ENCODE measurements around the gene DNAJC21. TPM values are rescaled to one million over a fixed set of nuclear protein-coding genes. Genes with fewer than 3 reads are reported as not detected.
"Not testable (repeated sequence)": the region's sequence is repeated elsewhere in the genome, so short reads cannot be mapped to it uniquely, and the experiment has no call there.

Gene DNAJC21
- total RNA-seq, 3 donors from 2014 or later = 56.3 to 64.0 (median 61.7) TPM

GRCh38 chr5:34913072-34913471 lies 16.3 kb upstream of the DNAJC21 start:
- H3K9me3 Mint-ChIP-seq = no peaks in the 10 kb centered on the region
- H3K4me3 Mint-ChIP-seq = no peak overlapping the region
- ATAC-seq (no peak), DNase-seq (no peak)
- peaks cover 28% of the 10 kb centered on the region for H3K4me1 Mint-ChIP-seq (ENCODE audit: low read depth)
- H3K36me3 Mint-ChIP-seq (ENCODE audit: insufficient read depth) = peaks cover 42% of the 10 kb centered on the region
- H3K27me3 Mint-ChIP-seq (ENCODE audit: low read depth) = no peaks in the 10 kb centered on the region

GRCh38 chr5:34914671-34915138 lies 14.7 kb upstream of the DNAJC21 start:
- ATAC-seq (peak; percentile 1 to 2), DNase-seq (no peak)
- Mint-ChIP-seq H3K4me1 (ENCODE audit: low read depth) (peaks cover 28% of the 10 kb centered on the region), H3K27me3 (ENCODE audit: low read depth) (no peaks in the 10 kb centered on the region), H3K9me3 (no peaks in the 10 kb centered on the region), H3K4me3 (no peak overlapping the region), H3K36me3 (ENCODE audit: insufficient read depth) (peaks cover 32% of the 10 kb centered on the region)

GRCh38 chr5:34915139-34915855 lies 14.1 kb upstream of the DNAJC21 start, which contains the start of the genes BRIX1 and RAD1:
BRIX1 (plus strand) TSS chr5:34915711; CDS start chr5:34915739, 28 bp downstream.
RAD1 (minus strand) TSS chr5:34915504; CDS start chr5:34914892, 612 bp downstream.
- peak; percentile 98 to 99 for ATAC-seq
- H3K36me3 Mint-ChIP-seq (ENCODE audit: insufficient read depth) = peaks cover 35% of the 10 kb centered on the region

DNA sequence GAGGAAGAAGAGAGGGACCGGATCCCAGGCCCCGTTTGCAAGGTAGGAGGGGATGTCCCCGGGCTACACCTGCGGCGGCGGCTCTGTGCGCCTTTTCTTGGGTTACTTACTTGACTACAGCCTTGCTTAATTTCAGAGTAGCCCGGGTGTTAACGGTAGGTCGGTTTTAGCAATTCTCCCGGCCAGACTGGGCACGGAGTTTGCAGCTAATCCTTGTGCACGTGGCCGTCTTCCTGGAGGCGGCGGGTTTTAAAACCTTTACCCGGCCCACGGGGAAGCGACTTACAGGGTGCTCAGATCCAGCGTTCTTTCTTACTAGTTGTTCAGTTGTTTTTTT lies 13.5 kb upstream of the DNAJC21 start:
- H3K4me1 Mint-ChIP-seq (ENCODE audit: low read depth) = peaks cover 30% of the 10 kb centered on the region
- H3K9me3 Mint-ChIP-seq = no peaks in the 10 kb centered on the region
- DNase-seq (no peak), ATAC-seq (peak; percentile 1 to 9)
- H3K27me3 Mint-ChIP-seq (ENCODE audit: low read depth) = no peaks in the 10 kb centered on the region
- no peak overlapping the region for H3K4me3 Mint-ChIP-seq
- H3K36me3 Mint-ChIP-seq (ENCODE audit: insufficient read depth) = peaks cover 37% of the 10 kb centered on the region

More at GRCh38 chr5:34915139-34915855, 14.1 kb upstream of the DNAJC21 start, which contains the start of the genes BRIX1 and RAD1:
- no peaks in the 10 kb centered on the region for H3K9me3 Mint-ChIP-seq
- peaks cover 30% of the 10 kb centered on the region for H3K4me1 Mint-ChIP-seq (ENCODE audit: low read depth)
- DNase-seq = peak; percentile 89
- H3K4me3 Mint-ChIP-seq = no peak within 1 kb of the TSS
- H3K27me3 Mint-ChIP-seq (ENCODE audit: low read depth) = no peaks in the 10 kb centered on the region

DNA sequence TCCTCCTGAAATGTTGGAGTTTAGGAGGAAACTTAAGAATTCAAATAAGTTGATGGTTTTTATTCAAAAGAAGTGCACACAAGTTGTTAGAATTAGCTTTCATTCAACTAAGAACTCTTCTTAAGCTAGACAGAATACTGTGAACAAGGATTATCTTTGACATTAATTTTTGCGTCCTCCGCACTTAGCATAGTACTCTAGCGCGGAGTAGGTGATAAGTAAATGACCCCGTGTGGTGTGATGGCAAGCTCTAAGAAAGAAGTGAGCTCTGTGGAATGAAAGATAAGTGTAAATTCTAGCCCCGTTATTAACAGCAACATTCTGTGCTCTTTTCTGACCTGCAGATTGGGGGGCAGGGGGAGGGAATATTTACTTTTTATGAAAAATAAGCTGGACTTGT lies 12.8 kb upstream of the DNAJC21 start:
- DNase-seq (no peak), ATAC-seq (no peak)
- Mint-ChIP-seq H3K4me1 (ENCODE audit: low read depth) (peaks cover 30% of the 10 kb centered on the region), H3K4me3 (no peak overlapping the region), H3K36me3 (ENCODE audit: insufficient read depth) (peaks cover 33% of the 10 kb centered on the region), H3K9me3 (no peaks in the 10 kb centered on the region), H3K27me3 (ENCODE audit: low read depth) (no peaks in the 10 kb centered on the region)

DNA sequence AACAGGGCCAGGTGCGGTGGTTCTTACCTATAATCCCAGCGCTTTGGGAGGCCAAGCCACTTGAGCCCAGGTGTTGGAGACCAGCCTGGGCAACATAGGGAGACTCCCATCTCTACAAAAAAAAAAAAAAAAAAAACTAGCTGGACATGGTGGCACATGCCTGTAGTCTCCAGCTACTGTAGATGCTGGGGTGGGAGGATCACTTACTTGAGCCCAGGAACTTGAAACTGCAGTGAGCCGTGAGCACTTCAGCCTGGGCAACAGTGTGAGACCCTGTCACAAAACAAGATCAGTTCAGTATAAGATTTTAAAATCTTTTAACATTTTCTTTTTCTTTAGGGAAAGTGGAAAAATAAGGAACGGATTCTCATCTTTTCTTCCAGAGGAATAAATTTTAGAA lies 11.3 kb upstream of the DNAJC21 start:
- Mint-ChIP-seq H3K36me3 (ENCODE audit: insufficient read depth) (peaks cover 31% of the 10 kb centered on the region), H3K4me1 (ENCODE audit: low read depth) (peaks cover 27% of the 10 kb centered on the region), H3K27me3 (ENCODE audit: low read depth) (no peaks in the 10 kb centered on the region), H3K9me3 (no peaks in the 10 kb centered on the region), H3K4me3 (no peak overlapping the region)
- no peak for DNase-seq
- ATAC-seq = no peak

GRCh38 chr5:34919077-34919476 lies 10.3 kb upstream of the DNAJC21 start:
- ATAC-seq (no peak), DNase-seq (no peak)
- no peak overlapping the region for H3K4me3 Mint-ChIP-seq
- H3K27me3 Mint-ChIP-seq (ENCODE audit: low read depth) = no peaks in the 10 kb centered on the region
- H3K9me3 Mint-ChIP-seq = no peaks in the 10 kb centered on the region
- H3K4me1 Mint-ChIP-seq (ENCODE audit: low read depth) = peaks cover 30% of the 10 kb centered on the region
- peaks cover 28% of the 10 kb centered on the region for H3K36me3 Mint-ChIP-seq (ENCODE audit: insufficient read depth)

GRCh38 chr5:34923256-34923655 lies 6.1 kb upstream of the DNAJC21 start:
- not testable (repeated sequence) for H3K9me3 Mint-ChIP-seq; H3K4me3 Mint-ChIP-seq; DNase-seq; ATAC-seq; H3K27me3 Mint-ChIP-seq (ENCODE audit: low read depth)
- H3K4me1 Mint-ChIP-seq (ENCODE audit: low read depth) = peaks cover 19% of the 10 kb centered on the region
- H3K36me3 Mint-ChIP-seq (ENCODE audit: insufficient read depth) = peaks cover 30% of the 10 kb centered on the region

DNA sequence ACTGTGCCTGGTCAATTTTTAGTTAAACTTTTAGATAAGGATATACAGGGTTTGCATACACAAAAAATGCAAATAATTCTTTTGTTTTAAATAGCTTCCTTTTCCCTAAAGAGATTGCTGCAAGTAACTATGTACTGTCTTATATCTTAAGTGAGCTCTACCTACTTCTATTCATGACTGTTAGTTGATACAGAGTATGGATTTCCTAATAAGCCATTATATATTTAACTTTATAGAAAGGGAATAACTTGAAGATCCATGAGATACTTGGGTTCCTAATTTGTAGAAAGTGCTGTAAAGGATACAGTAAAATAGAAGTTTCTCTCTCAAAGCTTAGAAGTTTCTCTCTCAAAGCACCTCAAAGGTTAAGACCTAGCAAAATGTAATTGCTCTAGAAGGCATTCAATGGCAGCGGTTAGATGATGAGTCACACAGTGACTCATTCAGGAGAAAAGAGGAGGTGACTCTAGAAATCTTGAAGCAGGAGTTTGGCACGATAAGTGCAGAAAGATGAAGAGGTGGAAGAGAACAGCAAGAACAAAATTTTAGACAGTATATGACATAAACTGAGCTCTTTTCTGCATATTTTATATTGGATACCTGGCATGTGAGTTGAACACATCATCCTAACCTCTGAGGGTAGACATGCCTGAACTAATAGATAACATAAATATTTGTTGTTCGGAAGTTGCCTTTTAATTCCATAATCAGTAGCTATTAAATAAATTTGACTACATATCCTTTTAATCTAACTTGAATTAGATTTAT lies 5.5 kb upstream of the DNAJC21 start:
- peaks cover 19% of the 10 kb centered on the region for H3K4me1 Mint-ChIP-seq (ENCODE audit: low read depth)
- H3K36me3 Mint-ChIP-seq (ENCODE audit: insufficient read depth) = peaks cover 30% of the 10 kb centered on the region
- H3K9me3 Mint-ChIP-seq = no peaks in the 10 kb centered on the region
- DNase-seq = peak; percentile 13
- H3K4me3 Mint-ChIP-seq = no peak overlapping the region
- peak; percentile 95 to 98 for ATAC-seq
- H3K27me3 Mint-ChIP-seq (ENCODE audit: low read depth) = no peaks in the 10 kb centered on the region

DNA sequence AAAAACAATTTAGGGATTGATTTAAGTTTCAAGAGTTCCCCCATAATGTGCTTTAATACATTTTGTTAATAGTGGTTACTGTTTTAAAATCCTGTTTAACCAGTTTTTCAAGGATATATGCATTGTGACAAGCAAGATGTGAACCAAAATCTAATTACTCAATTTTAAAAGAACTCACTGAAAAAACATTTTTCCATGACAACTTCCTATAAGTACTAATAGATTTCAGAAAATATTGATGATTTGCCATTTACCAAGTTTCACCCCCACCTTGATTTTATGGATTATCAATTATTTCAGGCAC lies 4.9 kb upstream of the DNAJC21 start:
- Mint-ChIP-seq H3K36me3 (ENCODE audit: insufficient read depth) (peaks cover 30% of the 10 kb centered on the region), H3K4me3 (no peak overlapping the region), H3K4me1 (ENCODE audit: low read depth) (peaks cover 22% of the 10 kb centered on the region), H3K27me3 (ENCODE audit: low read depth) (no peaks in the 10 kb centered on the region), H3K9me3 (no peaks in the 10 kb centered on the region)
- DNase-seq (no peak), ATAC-seq (no peak)

GRCh38 chr5:34926318-34926888 lies 3.0 kb upstream of the DNAJC21 start:
- Mint-ChIP-seq H3K36me3 (ENCODE audit: insufficient read depth) (peaks cover 26% of the 10 kb centered on the region), H3K4me1 (ENCODE audit: low read depth) (peaks cover 30% of the 10 kb centered on the region), H3K27me3 (ENCODE audit: low read depth) (no peaks in the 10 kb centered on the region), H3K9me3 (no peaks in the 10 kb centered on the region), H3K4me3 (no peak overlapping the region)
- DNase-seq (no peak), ATAC-seq (no peak)

- DNase-seq (no peak), ATAC-seq (no peak)
- H3K27me3 Mint-ChIP-seq (ENCODE audit: low read depth) = no peaks in the 10 kb centered on the region
- no peak overlapping the region for H3K4me3 Mint-ChIP-seq
- peaks cover 37% of the 10 kb centered on the region for H3K4me1 Mint-ChIP-seq (ENCODE audit: low read depth)
- H3K9me3 Mint-ChIP-seq = no peaks in the 10 kb centered on the region
- H3K36me3 Mint-ChIP-seq (ENCODE audit: insufficient read depth) = peaks cover 19% of the 10 kb centered on the region
Observed at GRCh38 chr5:34927785-34928184, 1.6 kb upstream of the DNAJC21 start.

- no peaks in the 10 kb centered on the region for H3K27me3 Mint-ChIP-seq (ENCODE audit: low read depth)
- ATAC-seq (no peak), DNase-seq (no peak)
- peak overlapping the region; percentile 77 for H3K4me3 Mint-ChIP-seq
- no peaks in the 10 kb centered on the region for H3K9me3 Mint-ChIP-seq
- H3K4me1 Mint-ChIP-seq (ENCODE audit: low read depth) = peaks cover 35% of the 10 kb centered on the region
- peaks cover 19% of the 10 kb centered on the region for H3K36me3 Mint-ChIP-seq (ENCODE audit: insufficient read depth)
Observed at GRCh38 chr5:34928267-34928666, 1.1 kb upstream of the DNAJC21 start.

GRCh38 chr5:34929720-34930461 lies 532 bp downstream of the DNAJC21 start:
- H3K4me3 Mint-ChIP-seq = peak overlapping the region; percentile 95
- no peaks in the 10 kb centered on the region for H3K27me3 Mint-ChIP-seq (ENCODE audit: low read depth)
- ATAC-seq (peak; percentile 87), DNase-seq (peak; percentile 68)
- H3K4me1 Mint-ChIP-seq (ENCODE audit: low read depth) = peaks cover 28% of the 10 kb centered on the region
- H3K36me3 Mint-ChIP-seq (ENCODE audit: insufficient read depth) = peaks cover 16% of the 10 kb centered on the region
- H3K9me3 Mint-ChIP-seq = no peaks in the 10 kb centered on the region
